Neutrophil (primary cell): ENCODE data around the gene CFD.
"Not testable (repeated sequence)": the region's sequence is repeated elsewhere in the genome, so short reads cannot be mapped to it uniquely, and the experiment has no call there.

Experiments
- H3K27ac ChIP-seq: fragments of 200-600 bp; sonication (generic); 2 replicates; pipeline ENCODE4 v1.5.1; 2016; ENCODE audit warnings: mild to moderate bottlenecking, moderate library complexity
- H3K27me3 ChIP-seq: fragments of 200-600 bp; sonication (generic); 2 replicates; pipeline ENCODE4 v1.6.0; 2016; ENCODE audit warnings: mild to moderate bottlenecking
- H3K36me3 ChIP-seq: fragments of 200-600 bp; sonication (generic); 2 replicates; pipeline ENCODE4 v1.5.1; 2017
- H3K4me1 ChIP-seq, 2 experiments: fragments of 200-600 bp in 1 of 2; sonication (generic) in 1 of 2; 1 replicate in 1 of 2; 2 replicates in 1 of 2; pipeline versions ENCODE4 v1.5.1 to v1.6.1; 2013 to 2016; ENCODE audit warnings: low read depth in 1 of 2, low read length in 1 of 2, mild to moderate bottlenecking in 1 of 2, moderate library complexity in 1 of 2; ENCODE audit not compliant: control insufficient read depth in 1 of 2, insufficient read depth in 1 of 2
- H3K4me3 ChIP-seq, 2 experiments: fragments of 200-600 bp in 1 of 2; sonication (generic) in 1 of 2; 1 replicate in 1 of 2; 2 replicates in 1 of 2; pipeline ENCODE4 v1.5.1; 2013 to 2016; ENCODE audit warnings: low read depth in 1 of 2, low read length in 1 of 2, mild to moderate bottlenecking in 1 of 2, moderate library complexity in 1 of 2
- H3K9me3 ChIP-seq: fragments of 200-600 bp; sonication (generic); 2 replicates; pipeline ENCODE4 v1.5.1; 2016
- CTCF ChIP-seq: fragments of 200-600 bp; sonication (generic); IDR thresholded peaks from 2 replicates; pipeline ENCODE4 v1.5.1; 2016; ENCODE audit warnings: antibody characterized with exemption

Gene CFD

DNA sequence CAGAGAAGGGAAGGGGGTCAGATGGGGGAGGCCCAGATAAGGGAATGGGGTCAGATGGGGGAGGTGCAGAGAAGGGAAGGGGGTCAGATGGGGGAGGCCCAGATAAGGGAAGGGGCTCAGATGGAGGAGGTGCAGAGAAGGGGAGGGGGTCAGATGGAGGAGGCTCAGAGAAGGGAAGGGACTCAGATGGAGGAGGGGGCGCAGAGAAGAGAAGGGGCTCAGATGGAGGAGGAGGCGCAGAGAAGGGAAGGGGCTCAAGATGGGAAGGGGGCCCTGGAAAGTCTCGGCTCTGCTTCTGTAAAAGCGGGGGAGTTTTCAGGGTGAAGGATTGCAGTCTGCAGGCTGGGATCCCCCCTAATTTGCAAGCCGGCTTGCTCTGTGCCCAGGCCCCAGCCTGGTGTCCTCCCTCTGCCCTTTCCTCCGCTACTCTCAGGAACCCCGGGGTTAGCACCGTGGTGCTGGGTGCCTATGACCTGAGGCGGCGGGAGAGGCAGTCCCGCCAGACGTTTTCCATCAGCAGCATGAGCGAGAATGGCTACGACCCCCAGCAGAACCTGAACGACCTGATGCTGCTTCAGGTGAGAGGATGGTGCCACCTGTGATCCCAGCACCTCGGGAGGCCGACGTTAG is 30.2 kb upstream of the CFD start:
- peaks cover 43 to 62% of the 10 kb centered on the region in 2 experiments for H3K4me1 ChIP-seq
- H3K36me3 ChIP-seq, result no peaks in the 10 kb centered on the region
- H3K27ac ChIP-seq, result no peak overlapping the region
- no peak overlapping the region for H3K4me3 ChIP-seq
- TF ChIP-seq CTCF, result no peak
- no peaks in the 10 kb centered on the region for H3K9me3 ChIP-seq
- H3K27me3 ChIP-seq, result peaks cover 27% of the 10 kb centered on the region

DNA sequence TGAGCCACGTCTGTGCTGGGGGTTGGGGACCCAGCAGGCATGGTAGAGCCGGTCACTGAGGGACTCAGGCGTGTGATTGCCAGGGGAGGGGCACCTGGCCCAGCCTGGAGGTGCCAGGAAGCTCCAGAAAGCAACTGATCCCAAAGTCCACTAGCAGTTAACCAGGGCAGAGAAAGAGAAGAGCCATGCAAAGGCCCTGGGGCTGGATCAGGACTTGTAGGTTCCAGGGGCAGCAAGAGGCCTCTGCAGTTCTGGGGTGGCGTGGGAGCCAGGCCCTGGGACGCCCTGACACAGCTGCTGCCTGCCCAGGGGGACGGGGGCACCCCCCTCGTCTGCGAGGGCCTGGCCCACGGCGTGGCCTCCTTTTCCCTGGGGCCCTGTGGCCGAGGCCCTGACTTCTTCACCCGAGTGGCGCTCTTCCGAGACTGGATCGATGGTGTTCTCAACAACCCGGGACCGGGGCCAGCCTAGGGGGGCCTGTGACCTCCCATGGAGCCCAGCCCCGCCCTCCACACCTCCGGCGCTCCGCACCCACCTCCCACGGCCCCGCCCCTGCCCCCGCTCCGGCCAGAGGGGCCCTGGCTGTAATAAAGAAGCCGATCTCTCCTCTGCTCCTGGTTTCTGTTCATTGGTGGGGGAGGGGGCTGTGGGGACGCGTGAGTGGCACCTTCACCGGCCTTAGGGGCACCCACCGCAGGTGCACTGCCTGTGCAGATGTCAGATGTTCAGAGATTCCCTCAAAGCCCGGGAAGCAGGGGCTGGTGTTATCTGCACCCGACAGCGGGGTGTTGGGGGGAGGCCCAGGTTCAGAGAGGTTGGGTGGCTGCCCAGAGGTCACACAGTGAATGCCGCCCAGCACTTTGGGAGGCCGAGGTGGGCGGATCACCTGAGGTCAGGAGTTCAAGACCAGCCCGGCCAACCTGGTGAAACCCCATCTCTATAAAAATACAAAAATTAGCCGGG is 27.8 kb upstream of the CFD start:
- Histone ChIP-seq H3K27ac (no peak overlapping the region), H3K9me3 (no peaks in the 10 kb centered on the region), H3K27me3 (peaks cover 38% of the 10 kb centered on the region), H3K4me1 (peaks cover 46 to 62% of the 10 kb centered on the region in 2 experiments), H3K36me3 (no peaks in the 10 kb centered on the region), H3K4me3 (no peak overlapping the region)
- TF ChIP-seq CTCF, result no peak

DNA sequence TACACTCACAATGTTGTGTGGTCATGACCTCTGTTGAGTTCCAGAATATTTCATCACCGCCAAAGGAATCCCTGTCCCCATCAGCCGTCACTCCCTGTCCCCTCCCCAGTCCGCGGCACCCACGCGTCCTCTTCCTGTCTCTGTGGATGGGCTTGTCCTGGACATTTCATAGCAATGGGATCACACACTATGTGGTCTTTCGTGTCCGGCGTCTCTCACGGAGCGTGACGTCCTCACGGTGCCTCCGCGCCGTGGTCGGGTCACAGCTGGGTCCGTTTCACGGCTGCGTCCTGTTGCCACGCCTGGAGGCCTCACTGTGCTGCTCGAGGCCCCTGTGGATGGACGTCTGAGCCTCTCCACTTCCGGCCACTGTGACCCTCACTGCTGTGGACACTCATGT is 25.2 kb upstream of the CFD start:
- Histone ChIP-seq H3K27ac (no peak overlapping the region), H3K4me1 (peaks cover 39 to 50% of the 10 kb centered on the region in 2 experiments), H3K4me3 (no peak overlapping the region), H3K27me3 (peaks cover 43% of the 10 kb centered on the region), H3K9me3 (no peaks in the 10 kb centered on the region), H3K36me3 (no peaks in the 10 kb centered on the region)
- no peak for TF ChIP-seq CTCF

GRCh38 chr19:835210-835810 is 24.2 kb upstream of the CFD start:
- TF ChIP-seq CTCF, result no peak
- Histone ChIP-seq H3K4me1 (peaks cover 35 to 47% of the 10 kb centered on the region in 2 experiments), H3K27me3 (peaks cover 42% of the 10 kb centered on the region), H3K36me3 (no peaks in the 10 kb centered on the region), H3K4me3 (no peak overlapping the region), H3K27ac (no peak overlapping the region), H3K9me3 (no peaks in the 10 kb centered on the region)

DNA sequence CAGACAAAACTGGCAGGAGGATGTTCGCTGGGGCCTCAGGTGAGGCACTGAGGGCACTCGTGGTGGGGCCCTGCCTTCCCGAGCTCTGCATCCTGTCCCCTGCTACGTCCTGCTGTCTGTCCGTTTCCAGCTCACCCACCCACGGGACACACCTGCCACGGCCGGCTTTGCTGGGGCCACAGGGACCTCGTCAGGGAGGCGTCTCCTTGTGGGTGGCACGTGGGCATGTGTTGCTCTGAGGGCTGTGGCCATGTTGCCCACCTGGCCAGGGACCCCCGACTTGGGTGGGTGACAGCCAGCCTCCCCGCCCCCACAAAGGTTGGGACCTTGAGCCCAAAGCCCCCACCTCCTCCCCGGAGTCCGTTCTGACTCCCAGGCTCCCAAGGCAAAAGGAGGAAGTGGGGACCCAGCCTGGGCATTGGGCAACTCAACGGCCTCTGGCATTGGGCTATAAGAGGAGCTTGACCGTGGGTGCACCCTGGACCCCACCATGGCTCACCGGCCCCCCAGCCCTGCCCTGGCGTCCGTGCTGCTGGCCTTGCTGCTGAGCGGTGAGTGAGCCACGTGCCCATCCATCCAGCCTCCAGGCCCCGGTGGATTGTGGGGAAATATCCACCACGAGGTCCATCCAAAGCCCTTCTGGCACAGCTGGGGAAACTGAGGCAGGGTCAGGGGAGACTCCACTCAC is 18.8 kb upstream of the CFD start, which contains the start of gene PRTN3:
TSS of gene PRTN3 (plus strand) at position 481 of the 688 bp plus-strand sequence. CDS start at position 491, 10 bp downstream.
- Histone ChIP-seq H3K36me3 (no peaks in the 10 kb centered on the region), H3K4me1 (peaks cover 53 to 56% of the 10 kb centered on the region in 2 experiments), H3K27me3 (peaks cover 50% of the 10 kb centered on the region), H3K9me3 (no peaks in the 10 kb centered on the region), H3K4me3 (peak within 1 kb of the TSS in 1 of 2 experiments; percentile 24), H3K27ac (no peak within 1 kb of the TSS)
- TF ChIP-seq CTCF, result no peak

- peaks cover 52 to 61% of the 10 kb centered on the region in 2 experiments for H3K4me1 ChIP-seq
- not testable (repeated sequence) for H3K4me3 ChIP-seq, H3K9me3 ChIP-seq, H3K27ac ChIP-seq, H3K36me3 ChIP-seq
- H3K27me3 ChIP-seq, result peaks cover 58% of the 10 kb centered on the region
These were observed 16.7 kb upstream of the CFD start for GRCh38 chr19:842802-843179.
